ENCODE results near the gene USP21.
A peak's percentile ranks its signal among the peaks of the same experiment; 100 is the strongest.

Gene USP21

GRCh38 chr1:161193561-161194235 lies 34.4 kb downstream of the USP21 start:
- no peak for DNase-seq (ENCODE audit: low read depth in 2 of 2)

- DNase-seq (ENCODE audit: low read depth in 2 of 2) = no peak
Measured at GRCh38 chr1:161195171-161195570, 35.9 kb downstream of the USP21 start.

- no peak for DNase-seq (ENCODE audit: low read depth in 2 of 2)
Measured at GRCh38 chr1:161196111-161196510, 36.8 kb downstream of the USP21 start.

- no peak for DNase-seq (ENCODE audit: low read depth in 2 of 2)
Measured at GRCh38 chr1:161196521-161197451, 37.5 kb downstream of the USP21 start.

- no peak for DNase-seq (ENCODE audit: low read depth in 2 of 2)
Measured at GRCh38 chr1:161197560-161198193, 38.4 kb downstream of the USP21 start.

- DNase-seq (ENCODE audit: low read depth in 2 of 2) = no peak
Measured at GRCh38 chr1:161198194-161198896, 39.0 kb downstream of the USP21 start.

- no peak for DNase-seq (ENCODE audit: low read depth in 2 of 2)
Measured at GRCh38 chr1:161198897-161199431, 39.7 kb downstream of the USP21 start, which contains the start of gene ADAMTS4. Gene ADAMTS4, minus strand, starts transcription at chr1:161199054. Its CDS starts 427 bp downstream, at chr1:161198627.

- no peak for DNase-seq (ENCODE audit: low read depth in 2 of 2)
Measured at GRCh38 chr1:161199506-161200139, 40.3 kb downstream of the USP21 start.

GRCh38 chr1:161200421-161200991 lies 41.2 kb downstream of the USP21 start:
- DNase-seq (ENCODE audit: low read depth in 2 of 2) = no peak

- DNase-seq (ENCODE audit: low read depth in 2 of 2) = no peak
Measured at GRCh38 chr1:161200992-161201835, 41.9 kb downstream of the USP21 start.

- DNase-seq (ENCODE audit: low read depth in 2 of 2) = peak; percentile 90 to 92
Measured at GRCh38 chr1:161201836-161202712, 42.8 kb downstream of the USP21 start, which contains the start of gene NDUFS2. Gene NDUFS2, plus strand, starts transcription at chr1:161202367. Its CDS starts 19 bp downstream, at chr1:161202386.

GRCh38 chr1:161206411-161207140 lies 47.3 kb downstream of the USP21 start:
- no peak for DNase-seq (ENCODE audit: low read depth in 2 of 2)

GRCh38 chr1:161207173-161207572 lies 47.9 kb downstream of the USP21 start:
- no peak for DNase-seq (ENCODE audit: low read depth in 2 of 2)

GRCh38 chr1:161209790-161210409 lies 50.6 kb downstream of the USP21 start:
- DNase-seq (ENCODE audit: low read depth in 2 of 2) = peak; percentile 37 to 56

GRCh38 chr1:161214369-161214768 lies 55.1 kb downstream of the USP21 start:
- no peak for DNase-seq (ENCODE audit: low read depth in 2 of 2)

GRCh38 chr1:161215076-161215475 lies 55.8 kb downstream of the USP21 start, which contains the start of gene FCER1G:
Gene FCER1G, plus strand, starts transcription at chr1:161215295. Its CDS starts 27 bp downstream, at chr1:161215322.
- no peak for DNase-seq (ENCODE audit: low read depth in 2 of 2)

All from stimulated activated CD8-positive, alpha-beta memory T cell treated with anti-CD3 and anti-CD28 coated beads, Interleukin-2, amount 100 ng/mL, for 1 hour (primary cell).